SK-N-MC (cell line): ENCODE measurements around the gene SPG7.

Experiments
- EZH2 ChIP-seq: fragments of 200-600 bp; sonication (generic); IDR thresholded peaks from one replicate; pipeline ENCODE4 v1.6.1; 2017; ENCODE audit warnings: antibody characterized with exemption
- POLR2AphosphoS5 ChIP-seq: IDR thresholded peaks from 2 replicates; pipeline ENCODE4 v1.6.1; 2012; ENCODE audit warnings: mild to moderate bottlenecking, low read depth, low read length, borderline replicate concordance

DNA sequence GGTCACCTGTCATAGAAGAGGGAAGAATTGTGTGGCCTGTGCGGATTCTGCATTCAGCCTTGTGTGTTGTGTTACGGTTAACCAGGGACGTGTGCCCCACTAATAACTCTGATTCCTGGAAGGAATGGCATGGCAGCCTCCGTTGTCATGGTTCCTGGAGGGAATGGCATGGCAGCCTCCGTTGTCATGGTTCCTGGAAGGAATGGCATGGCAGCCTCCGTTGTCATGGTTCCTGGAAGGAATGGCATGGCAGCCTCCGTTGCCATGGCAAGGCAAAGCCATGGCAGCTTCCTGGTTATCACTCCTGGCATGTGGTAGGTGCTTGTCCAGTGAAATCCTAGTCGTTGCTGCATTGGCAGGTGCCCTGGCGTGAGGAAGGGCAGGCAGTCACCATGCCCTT is 8.9 kb downstream of the SPG7 start:
- TF ChIP-seq POLR2AphosphoS5 (no peak), EZH2 (no peak)
